GM23248 (cell line): Measurements from ENCODE around the gene DRAXIN. TPM values are rescaled to one million over a fixed set of nuclear protein-coding genes. Genes with fewer than 3 reads are reported as not detected.
A peak's percentile ranks its signal among the peaks of the same experiment; 100 is the strongest.

Experiments
- DNase-seq: peaks from one replicate; pipeline ENCODE4 v3.0.0-alpha.2; 2015
- H2AFZ ChIP-seq: fragments of 200-600 bp; sonication (generic); 2 replicates; pipeline ENCODE4 v1.6.1; 2016; ENCODE audit warnings: antibody characterized with exemption
- H3F3A ChIP-seq: fragments of 200-600 bp; sonication (generic); 2 replicates; pipeline ENCODE4 v1.6.1; 2016; ENCODE audit warnings: mild to moderate bottlenecking, antibody characterized with exemption, mixed run types; ENCODE audit not compliant: insufficient read depth
- H3K27ac ChIP-seq: fragments of 200-600 bp; sonication (generic); 2 replicates; pipeline ENCODE4 v1.5.1; 2016; ENCODE audit warnings: mild to moderate bottlenecking
- H3K27me3 ChIP-seq: fragments of 200-600 bp; sonication (generic); replicated peaks from 2 replicates; pipeline ENCODE4 v1.6.1; 2016; ENCODE audit warnings: mild to moderate bottlenecking; ENCODE audit not compliant: insufficient read depth
- H3K36me3 ChIP-seq: fragments of 200-600 bp; sonication (generic); 2 replicates; pipeline ENCODE4 v1.6.1; 2016; ENCODE audit warnings: low read depth, mild to moderate bottlenecking
- H3K4me1 ChIP-seq: fragments of 200-600 bp; sonication (generic); 2 replicates; pipeline ENCODE4 v1.6.1; 2016; ENCODE audit warnings: mild to moderate bottlenecking; ENCODE audit not compliant: insufficient read depth
- H3K4me2 ChIP-seq: fragments of 200-600 bp; sonication (generic); one replicate; pipeline ENCODE4 v1.6.1; 2016; ENCODE audit warnings: mild to moderate bottlenecking; ENCODE audit not compliant: unreplicated experiment
- H3K4me3 ChIP-seq: fragments of 200-600 bp; sonication (generic); 2 replicates; pipeline ENCODE4 v1.5.1; 2016; ENCODE audit warnings: mild to moderate bottlenecking
- H3K79me2 ChIP-seq: fragments of 200-600 bp; sonication (generic); 2 replicates; pipeline ENCODE4 v1.6.1; 2016; ENCODE audit warnings: mild to moderate bottlenecking; ENCODE audit not compliant: insufficient read depth
- H3K9ac ChIP-seq: fragments of 200-600 bp; sonication (generic); 2 replicates; pipeline ENCODE4 v1.6.1; 2016; ENCODE audit warnings: mild to moderate bottlenecking
- H3K9me2 ChIP-seq: fragments of 200-600 bp; sonication (generic); 2 replicates; pipeline ENCODE4 v1.6.1; 2016; ENCODE audit warnings: mixed run types, mild to moderate bottlenecking, moderate library complexity; ENCODE audit not compliant: insufficient read depth
- H3K9me3 ChIP-seq: fragments of 200-600 bp; sonication (generic); one replicate; pipeline ENCODE4 v1.6.1; 2017; ENCODE audit warnings: low read depth
- H4K20me1 ChIP-seq: fragments of 200-600 bp; sonication (generic); 2 replicates; pipeline ENCODE4 v1.6.0; 2016; ENCODE audit not compliant: insufficient read depth
- EZH2 ChIP-seq: fragments of 200-600 bp; sonication (generic); IDR thresholded peaks from 2 replicates; pipeline ENCODE4 v1.6.1; 2018; ENCODE audit warnings: antibody characterized with exemption, mild to moderate bottlenecking; ENCODE audit not compliant: insufficient read depth, poor library complexity, severe bottlenecking
- EZH2phosphoT487 ChIP-seq: fragments of 200-600 bp; sonication (generic); IDR thresholded peaks from 2 replicates; pipeline ENCODE4 v1.6.1; 2018; ENCODE audit warnings: antibody characterized with exemption, moderate library complexity, mild to moderate bottlenecking, low read depth; ENCODE audit not compliant: insufficient read depth
- WGBS, 2 experiments: methylation state at CpG; one replicate each; pipeline ENCODE4 v1.1.6; 2015 to 2017; ENCODE audit warnings: low lambda C conversion rate in 2 of 2, low coverage in 1 of 2; ENCODE audit errors: missing lambda C conversion rate in 2 of 2; 5-methylcytosine and 5-hydroxymethylcytosine counted together
- in situ Hi-C: fragments of 300-500 bp; cut with MboI; formaldehyde crosslinking; loops from 2 replicates; pipeline ENCODE4 v1.15.0; 2020
- polyA plus RNA-seq: library from polyadenylated mRNA; unstranded; fragments of >200 nt; fragmentation: Nextera tagmentation; extraction: Ambion mirVana; gene quantifications from 2 replicates; pipeline ENCODE4 v1.2.1, GENCODE V29; 2016
- total RNA-seq: library from RNA; depleted of rRNA; stranded (reverse); fragments of >200 nt; shearing (Covaris generic); gene quantifications from 2 replicates; pipeline ENCODE4 v1.2.3, GENCODE V29; 2014

DRAXIN gene
- total and polyA plus RNA-seq, 2 experiments from 2014 or later, result 0.06 to 0.11 TPM

DNA sequence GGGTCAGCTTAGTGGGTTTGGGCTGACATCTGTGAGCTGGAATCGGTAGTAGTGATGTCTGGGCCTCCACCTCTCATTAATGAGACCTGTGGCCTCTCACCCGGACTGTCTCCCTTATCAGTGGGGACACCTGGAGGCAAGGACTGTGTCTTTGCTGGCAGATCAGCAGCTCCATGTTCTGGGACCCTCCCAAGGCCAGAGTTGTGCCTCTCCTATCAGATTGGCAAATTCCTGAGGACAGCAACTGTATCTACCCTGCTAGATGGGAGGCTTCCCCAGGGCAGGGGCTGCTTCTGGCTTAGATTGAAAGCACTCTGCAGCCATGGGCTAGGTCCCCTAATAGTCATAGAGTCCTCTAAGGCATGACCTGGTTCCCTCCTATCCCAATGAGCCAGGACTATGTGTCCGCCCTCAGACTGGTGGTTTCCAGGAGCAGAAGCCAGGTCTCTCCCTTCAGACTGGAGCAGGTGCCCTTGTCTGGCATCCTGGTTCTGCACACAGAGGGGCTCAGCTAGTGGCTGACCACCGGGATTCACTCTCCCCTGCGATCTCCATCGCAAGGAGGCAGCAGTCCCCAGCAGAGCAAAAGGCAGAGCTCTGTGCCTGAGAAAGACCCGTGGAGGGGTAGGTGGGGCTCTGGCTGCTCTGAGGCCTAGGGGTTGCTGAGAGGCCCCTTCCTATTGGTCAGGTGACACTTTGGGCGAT is 5.8 kb downstream of the DRAXIN start:
- Histone ChIP-seq H2AFZ (no peak overlapping the region), H3K4me2 (no peak overlapping the region), H3K9me2 (no peaks in the 10 kb centered on the region), H3K36me3 (no peaks in the 10 kb centered on the region), H4K20me1 (no peaks in the 10 kb centered on the region), H3K79me2 (no peaks in the 10 kb centered on the region), H3K4me3 (no peak overlapping the region), H3K9ac (no peak overlapping the region), H3K27me3 (peaks cover 18% of the 10 kb centered on the region), H3K4me1 (peaks cover 20% of the 10 kb centered on the region), H3K9me3 (no peaks in the 10 kb centered on the region), H3K27ac (no peak overlapping the region), H3F3A (no peaks in the 10 kb centered on the region)
- no peak for DNase-seq
- 70 to 75% methylated on average over 7 to 8 of the region's 8 CpGs for WGBS, 2 experiments
- TF ChIP-seq EZH2, result no peak
- no peak for TF ChIP-seq EZH2phosphoT487
- in situ Hi-C loops, result no loop called here

DNA sequence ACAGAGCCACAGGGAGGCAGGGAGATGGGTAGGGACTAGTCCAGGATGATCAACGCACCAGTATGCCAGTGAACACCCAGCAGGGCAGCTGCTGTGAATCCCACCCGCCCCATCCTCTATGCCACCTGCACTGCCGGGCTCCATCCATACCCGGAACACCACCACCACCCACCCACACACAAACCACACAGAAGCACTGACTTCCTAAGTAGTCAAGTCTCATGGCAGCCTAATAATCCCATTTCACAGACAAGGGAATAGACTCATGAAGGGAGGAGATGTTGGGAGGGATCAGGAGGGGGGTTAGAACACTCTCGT is 6.3 kb downstream of the DRAXIN start:
- 64 to 71% methylated on average over 4 to 5 of the region's 5 CpGs for WGBS, 2 experiments
- no peaks in the 10 kb centered on the region for H3F3A ChIP-seq
- H3K9ac ChIP-seq, result no peak overlapping the region
- no peaks in the 10 kb centered on the region for H4K20me1 ChIP-seq
- TF ChIP-seq EZH2 (no peak), EZH2phosphoT487 (no peak)
- H3K4me2 ChIP-seq, result no peak overlapping the region
- no peak overlapping the region for H3K27ac ChIP-seq
- in situ Hi-C loops, result no loop called here
- H2AFZ ChIP-seq, result no peak overlapping the region
- no peaks in the 10 kb centered on the region for H3K36me3 ChIP-seq
- H3K9me2 ChIP-seq, result no peaks in the 10 kb centered on the region
- H3K27me3 ChIP-seq, result peaks cover 22% of the 10 kb centered on the region
- DNase-seq, result no peak
- H3K79me2 ChIP-seq, result no peaks in the 10 kb centered on the region
- no peaks in the 10 kb centered on the region for H3K9me3 ChIP-seq
- H3K4me3 ChIP-seq, result no peak overlapping the region
- H3K4me1 ChIP-seq, result peaks cover 15% of the 10 kb centered on the region

DNA sequence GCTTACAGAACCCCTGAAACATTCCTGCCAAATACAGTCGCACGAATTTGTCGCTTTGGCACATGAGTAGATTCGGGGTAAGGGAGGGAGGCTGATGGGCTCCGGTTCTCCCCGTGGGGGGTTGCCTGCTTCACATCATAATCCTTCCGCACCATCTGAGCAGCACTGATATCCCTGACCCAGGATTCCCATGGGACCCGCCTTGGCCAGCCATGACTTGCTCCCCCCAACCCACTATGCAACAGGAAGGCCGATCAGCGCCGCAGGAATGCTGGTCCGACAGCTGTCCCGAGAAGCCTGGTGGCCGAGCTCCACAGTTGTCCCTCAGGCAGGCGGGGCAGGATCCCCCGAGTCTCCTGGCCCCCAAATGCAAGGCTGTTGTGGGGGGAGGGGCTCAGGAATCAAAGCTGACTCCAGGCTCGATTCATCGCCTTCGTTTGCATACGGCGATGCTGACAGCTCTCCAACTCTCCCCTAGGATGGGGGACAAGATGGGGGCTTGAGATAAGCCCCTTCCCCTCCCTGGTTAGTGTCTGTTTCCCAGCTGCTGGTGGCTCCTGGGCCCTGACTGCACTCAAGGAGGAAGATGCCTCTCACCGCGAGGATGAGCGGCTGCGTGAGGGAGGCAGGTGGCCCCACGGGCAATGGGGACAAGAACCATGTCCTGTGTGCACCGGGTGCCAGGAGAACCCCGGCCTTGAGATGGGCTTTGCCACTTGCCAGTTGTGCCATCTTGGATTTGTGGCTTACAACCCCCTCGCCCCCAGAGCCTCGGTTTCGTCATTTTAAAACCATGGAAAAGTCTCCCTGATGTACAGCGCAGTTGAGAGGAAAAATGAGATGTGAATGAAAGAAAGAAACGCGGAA is 9.3 kb downstream of the DRAXIN start:
- no peak for DNase-seq
- no peaks in the 10 kb centered on the region for H3K36me3 ChIP-seq
- no peaks in the 10 kb centered on the region for H3K9me2 ChIP-seq
- H3K4me1 ChIP-seq, result peaks cover 8% of the 10 kb centered on the region; the same call in 1 of the 2 replicates
- H3K9me3 ChIP-seq, result no peaks in the 10 kb centered on the region
- 61 to 65% methylated on average over 34 of the region's 34 CpGs for WGBS, 2 experiments
- H3K79me2 ChIP-seq, result no peaks in the 10 kb centered on the region
- peak overlapping the region; percentile 18 for H3K4me2 ChIP-seq
- H3K27ac ChIP-seq, result no peak overlapping the region
- H3K4me3 ChIP-seq, result no peak overlapping the region; the same call in 1 of the 2 replicates
- no peaks in the 10 kb centered on the region for H3F3A ChIP-seq
- in situ Hi-C loops, result no loop called here
- no peaks in the 10 kb centered on the region for H4K20me1 ChIP-seq
- H3K9ac ChIP-seq, result peak overlapping the region; percentile 2; the same call in 1 of the 2 replicates
- no peak overlapping the region; the same call in 1 of the 2 replicates for H2AFZ ChIP-seq
- peaks cover 35% of the 10 kb centered on the region for H3K27me3 ChIP-seq
- TF ChIP-seq EZH2 (no peak), EZH2phosphoT487 (no peak)

DNA sequence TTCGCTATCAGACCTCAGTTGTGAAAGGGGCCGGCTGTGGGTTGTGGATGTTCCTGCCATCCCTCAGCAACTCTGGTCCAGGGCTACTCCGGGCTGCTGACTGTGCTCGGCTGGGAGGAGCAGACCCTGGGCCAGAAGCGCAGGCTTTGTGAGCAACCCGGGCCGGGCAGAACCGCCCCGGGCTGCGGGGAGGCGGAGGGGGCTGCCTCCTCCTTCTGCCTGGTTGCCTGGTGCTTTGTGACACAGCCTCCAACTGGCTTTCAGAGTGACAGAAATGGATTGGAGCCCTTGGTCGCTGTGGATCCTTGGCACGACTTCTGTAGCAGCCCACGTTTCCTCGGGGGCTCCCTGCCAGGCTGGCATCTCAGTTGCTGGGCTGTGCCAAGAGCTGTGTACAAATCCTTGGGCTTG is 10.0 kb downstream of the DRAXIN start:
- TF ChIP-seq EZH2 (no peak), EZH2phosphoT487 (no peak)
- in situ Hi-C loops, result no loop called here
- H3K4me3 ChIP-seq, result peak overlapping the region; percentile 34; the same call in 1 of the 2 replicates
- peaks cover 36% of the 10 kb centered on the region for H3K27me3 ChIP-seq
- no peaks in the 10 kb centered on the region for H3K9me2 ChIP-seq
- peak overlapping the region; percentile 2; the same call in 1 of the 2 replicates for H3K9ac ChIP-seq
- no peaks in the 10 kb centered on the region for H4K20me1 ChIP-seq
- H3K9me3 ChIP-seq, result no peaks in the 10 kb centered on the region
- peaks cover 8% of the 10 kb centered on the region; the same call in 1 of the 2 replicates for H3K4me1 ChIP-seq
- DNase-seq, result peak; percentile 61
- H3K36me3 ChIP-seq, result no peaks in the 10 kb centered on the region
- H2AFZ ChIP-seq, result peak overlapping the region; percentile 30; the same call in 1 of the 2 replicates
- no peaks in the 10 kb centered on the region for H3K79me2 ChIP-seq
- 2 to 3% methylated on average over 15 of the region's 15 CpGs for WGBS, 2 experiments
- H3F3A ChIP-seq, result no peaks in the 10 kb centered on the region
- peak overlapping the region; percentile 18 for H3K4me2 ChIP-seq
- H3K27ac ChIP-seq, result no peak overlapping the region
